CD4-positive, alpha-beta T cell (primary cell): ENCODE results near the gene GALNTL6. TPM values are rescaled to one million over a fixed set of nuclear protein-coding genes. Genes with fewer than 3 reads are reported as not detected.

Source experiments
- ATAC-seq: fragments of 200-7000 bp; cut with Tn5 transposase; one replicate; pipeline ENCODE4 v1.10.0; 2022; ENCODE audit warnings: mild to moderate bottlenecking; ENCODE audit not compliant: poor library complexity
- CTCF ChIA-PET: fragments of 350-600 bp; sonication (Branson Sonifier 250); formaldehyde crosslinking; loops from one replicate; lab custom pipeline; 2021; ENCODE audit warnings: antibody characterized with exemption, inconsistent platforms; lab: Charles Lee
- POLR2A ChIA-PET: fragments of 350-600 bp; sonication (Branson Sonifier 250); formaldehyde crosslinking; loops from one replicate; lab custom pipeline; 2021; ENCODE audit warnings: antibody characterized with exemption, inconsistent platforms; lab: Charles Lee
- DNase-seq, 14 experiments: peaks; one replicate each; pipeline ENCODE4 v3.0.0-alpha.2; 2013 to 2020; ENCODE audit warnings: mixed read lengths in 2 of 14
- H3K27ac ChIP-seq, 2 donors: one replicate each; pipeline versions ENCODE4 v1.5.1 to v1.7.0; 2013; ENCODE audit warnings: low read length in 2 of 2, low read depth in 1 of 2, mild to moderate bottlenecking in 1 of 2
- H3K27me3 ChIP-seq, 2 experiments: 1 replicate in 1 of 2; 2 replicates in 1 of 2; pipeline versions ENCODE4 v1.6.1 to v1.7.0; 2013; ENCODE audit warnings: low read length in 2 of 2, control low read depth in 1 of 2, mild to moderate bottlenecking in 1 of 2, moderate library complexity in 1 of 2; ENCODE audit not compliant: insufficient read depth in 2 of 2, control insufficient read depth in 1 of 2
- H3K36me3 ChIP-seq: one replicate; pipeline ENCODE4 v1.6.1; 2013; ENCODE audit warnings: low read length, control low read depth; ENCODE audit not compliant: insufficient read depth
- H3K4me1 ChIP-seq: one replicate; pipeline ENCODE4 v1.6.1; 2013; ENCODE audit warnings: low read length, control low read depth; ENCODE audit not compliant: insufficient read depth
- H3K4me3 ChIP-seq: one replicate; pipeline ENCODE4 v1.5.1; 2013; ENCODE audit warnings: mild to moderate bottlenecking, low read length, moderate library complexity
- H3K9me3 ChIP-seq, 2 experiments: 1 replicate in 1 of 2; 2 replicates in 1 of 2; pipeline versions ENCODE4 v1.6.1 to v1.7.0; 2013; ENCODE audit warnings: low read length in 2 of 2, mild to moderate bottlenecking in 2 of 2, control low read depth in 1 of 2, moderate library complexity in 1 of 2; ENCODE audit not compliant: control insufficient read depth in 1 of 2, insufficient read depth in 1 of 2
- H3K27ac Mint-ChIP-seq: one replicate; pipeline ENCODE4 v1.8.0; 2020; ENCODE audit warnings: mixed read lengths
- H3K27me3 Mint-ChIP-seq: one replicate; pipeline ENCODE4 v1.8.0; 2021; ENCODE audit warnings: mixed read lengths
- H3K36me3 Mint-ChIP-seq: one replicate; pipeline ENCODE4 v1.8.0; 2021; ENCODE audit warnings: low read depth, mixed read lengths
- H3K4me1 Mint-ChIP-seq: one replicate; pipeline ENCODE4 v1.8.0; 2021; ENCODE audit warnings: low read depth, mixed read lengths
- H3K4me3 Mint-ChIP-seq: one replicate; pipeline ENCODE4 v1.8.0; 2020; ENCODE audit warnings: mild to moderate bottlenecking, mixed read lengths
- H3K9me3 Mint-ChIP-seq: one replicate; pipeline ENCODE4 v1.8.0; 2020; ENCODE audit warnings: mixed read lengths
- intact Hi-C, 2 experiments: fragments of 100-400 bp; cut with DNase I in 1 of 2; cut with micrococcal nuclease in 1 of 2; formaldehyde crosslinking; loops; one replicate each; pipeline versions ENCODE4 v1.15.1 to v1.9.0; 2023 to 2025; cut with DNase I, micrococcal nuclease
- total RNA-seq, 174 experiments: library from RNA in 2 of 174; stranded (reverse) in 2 of 174; gene quantifications; one replicate each; pipeline ENCODE4 v1.2.3 and lab custom pipeline; 2021 to 2026
- TF ChIP-seq, protein P1 (sequence below): fragments of 200-600 bp; IDR thresholded peaks from one replicate; pipeline ENCODE4 v1.8.0; 2022; ENCODE audit warnings: antibody characterized with exemption, mild to moderate bottlenecking

The GALNTL6 gene
- total RNA-seq, 2 experiments from 2014 or later = not detected

- Histone ChIP-seq H3K27me3 (no peaks in the 10 kb centered on the region), H3K9me3 (peaks cover 0 to 11% of the 10 kb centered on the region in 2 experiments), H3K27ac (no peak overlapping the region), H3K4me1 (no peaks in the 10 kb centered on the region), H3K4me3 (no peak overlapping the region), H3K36me3 (no peaks in the 10 kb centered on the region)
- ChIA-PET POLR2A (no interaction called here), CTCF (no interaction called here)
- Mint-ChIP-seq H3K4me1 (no peaks in the 10 kb centered on the region), H3K9me3 (peaks cover 5% of the 10 kb centered on the region), H3K36me3 (no peaks in the 10 kb centered on the region), H3K4me3 (no peak overlapping the region), H3K27me3 (peaks cover 4% of the 10 kb centered on the region), H3K27ac (no peak overlapping the region)
- TF ChIP-seq, protein P1, sequence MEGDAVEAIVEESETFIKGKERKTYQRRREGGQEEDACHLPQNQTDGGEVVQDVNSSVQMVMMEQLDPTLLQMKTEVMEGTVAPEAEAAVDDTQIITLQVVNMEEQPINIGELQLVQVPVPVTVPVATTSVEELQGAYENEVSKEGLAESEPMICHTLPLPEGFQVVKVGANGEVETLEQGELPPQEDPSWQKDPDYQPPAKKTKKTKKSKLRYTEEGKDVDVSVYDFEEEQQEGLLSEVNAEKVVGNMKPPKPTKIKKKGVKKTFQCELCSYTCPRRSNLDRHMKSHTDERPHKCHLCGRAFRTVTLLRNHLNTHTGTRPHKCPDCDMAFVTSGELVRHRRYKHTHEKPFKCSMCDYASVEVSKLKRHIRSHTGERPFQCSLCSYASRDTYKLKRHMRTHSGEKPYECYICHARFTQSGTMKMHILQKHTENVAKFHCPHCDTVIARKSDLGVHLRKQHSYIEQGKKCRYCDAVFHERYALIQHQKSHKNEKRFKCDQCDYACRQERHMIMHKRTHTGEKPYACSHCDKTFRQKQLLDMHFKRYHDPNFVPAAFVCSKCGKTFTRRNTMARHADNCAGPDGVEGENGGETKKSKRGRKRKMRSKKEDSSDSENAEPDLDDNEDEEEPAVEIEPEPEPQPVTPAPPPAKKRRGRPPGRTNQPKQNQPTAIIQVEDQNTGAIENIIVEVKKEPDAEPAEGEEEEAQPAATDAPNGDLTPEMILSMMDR = no peak
- no peak for ATAC-seq
- DNase-seq = no peak
- intact Hi-C loops = no loop called here
Observed at GRCh38 chr4:172866421-172866820, 1053.2 kb downstream of the GALNTL6 start.

DNA sequence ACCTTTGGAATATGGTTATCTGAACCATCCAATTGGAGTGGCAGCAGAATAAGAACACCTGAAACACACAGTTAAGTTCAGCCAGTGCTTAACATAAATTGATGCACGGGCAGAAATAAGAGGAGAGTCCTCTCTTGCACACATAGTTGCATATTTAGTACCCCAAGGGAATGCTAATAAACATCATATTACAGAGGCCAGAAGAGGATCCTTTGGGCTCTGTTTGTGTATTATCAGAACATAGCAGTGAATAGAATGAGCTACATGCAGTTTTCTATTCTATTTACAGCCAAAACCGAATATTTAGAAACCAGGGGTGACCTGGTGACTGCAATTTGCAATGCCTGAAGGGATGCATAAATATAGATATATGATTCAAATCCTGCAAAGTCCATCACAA lies 1054.6 kb downstream of the GALNTL6 start:
- ChIA-PET CTCF (no interaction called here), POLR2A (no interaction called here)
- no peak for DNase-seq
- peaks cover 0 to 5% of the 10 kb centered on the region in 2 experiments for H3K9me3 ChIP-seq
- TF ChIP-seq, protein P1 = no peak
- H3K27me3 ChIP-seq = no peaks in the 10 kb centered on the region
- Mint-ChIP-seq H3K4me3 (no peak overlapping the region), H3K27ac (no peak overlapping the region), H3K36me3 (no peaks in the 10 kb centered on the region), H3K27me3 (peaks cover 4% of the 10 kb centered on the region), H3K9me3 (peaks cover 4% of the 10 kb centered on the region), H3K4me1 (no peaks in the 10 kb centered on the region)
- intact Hi-C loops = no loop called here
- H3K4me3 ChIP-seq = no peak overlapping the region
- H3K36me3 ChIP-seq = no peaks in the 10 kb centered on the region
- no peak for ATAC-seq
- no peaks in the 10 kb centered on the region for H3K4me1 ChIP-seq
- H3K27ac ChIP-seq = no peak overlapping the region

DNA sequence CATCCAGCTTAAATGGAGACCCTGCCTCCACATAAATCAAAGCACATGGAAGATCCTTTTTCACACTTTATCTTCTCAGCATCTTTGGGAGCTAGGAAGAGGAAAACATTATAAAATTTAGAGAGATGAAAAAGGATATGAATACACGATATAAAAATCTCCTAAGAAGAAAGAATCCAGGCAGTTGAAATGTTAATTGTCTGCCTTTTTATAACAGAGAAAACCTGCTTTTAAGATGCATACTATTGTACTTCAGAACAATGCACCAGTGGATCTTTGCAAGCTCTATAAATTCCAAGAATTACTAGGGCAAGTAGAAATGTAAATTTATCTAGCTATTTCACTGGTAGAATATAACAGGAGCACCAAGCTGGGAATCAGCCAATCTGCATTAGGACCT lies 1055.1 kb downstream of the GALNTL6 start:
- no peak overlapping the region for H3K4me3 ChIP-seq
- H3K9me3 Mint-ChIP-seq = peaks cover 4% of the 10 kb centered on the region
- ChIA-PET POLR2A (no interaction called here), CTCF (no interaction called here)
- no peaks in the 10 kb centered on the region for H3K4me1 ChIP-seq
- no peaks in the 10 kb centered on the region for H3K27me3 ChIP-seq
- H3K4me3 Mint-ChIP-seq = no peak overlapping the region
- H3K9me3 ChIP-seq = peaks cover 0 to under 1% of the 10 kb centered on the region in 2 experiments
- no peaks in the 10 kb centered on the region for H3K36me3 Mint-ChIP-seq
- H3K27ac ChIP-seq = no peak overlapping the region
- DNase-seq = no peak
- ATAC-seq = no peak
- H3K27ac Mint-ChIP-seq = no peak overlapping the region
- intact Hi-C loops = no loop called here
- no peaks in the 10 kb centered on the region for H3K4me1 Mint-ChIP-seq
- TF ChIP-seq, protein P1 = no peak
- peaks cover 4% of the 10 kb centered on the region for H3K27me3 Mint-ChIP-seq
- no peaks in the 10 kb centered on the region for H3K36me3 ChIP-seq
